HepG2 (cell line): ENCODE results near the gene PARK7. TPM values are rescaled to one million over a fixed set of nuclear protein-coding genes. Genes with fewer than 3 reads are reported as not detected.

Experiments
- AGO1 ChIP-seq: fragments of 200-400 bp; formaldehyde crosslinking; IDR thresholded peaks from 2 replicates; pipeline ENCODE4 v1.6.1; 2017; ENCODE audit warnings: mild to moderate bottlenecking, low read depth, low read length, moderate library complexity; ENCODE audit not compliant: poor library complexity, severe bottlenecking
- CHD4 ChIP-seq: fragments of 200-600 bp; sonication (generic); IDR thresholded peaks from 2 replicates; pipeline ENCODE4 v1.7.0; 2017; ENCODE audit warnings: mild to moderate bottlenecking, low read length, borderline replicate concordance
- FOXC1 ChIP-seq: sonication (generic); formaldehyde crosslinking; IDR thresholded peaks from 2 replicates; pipeline ENCODE4 v1.8.0; 2022; ENCODE audit warnings: mild to moderate bottlenecking, missing genetic modification reagents, borderline replicate concordance
- GFI1 ChIP-seq: sonication (generic); formaldehyde crosslinking; IDR thresholded peaks from 2 replicates; pipeline ENCODE4 v1.5.0; 2020; ENCODE audit warnings: missing genetic modification reagents, mild to moderate bottlenecking, borderline replicate concordance
- HNRNPH1 ChIP-seq: fragments of 200-400 bp; formaldehyde crosslinking; optimal IDR thresholded peaks from 2 replicates; pipeline ENCODE3; 2017; ENCODE audit warnings: mild to moderate bottlenecking, low read depth, low read length
- HOXA3 ChIP-seq: sonication (generic); formaldehyde crosslinking; IDR thresholded peaks from 2 replicates; pipeline ENCODE4 v1.5.0; 2020; ENCODE audit warnings: missing genetic modification reagents
- NAIF1 ChIP-seq: sonication (generic); formaldehyde crosslinking; IDR thresholded peaks from 2 replicates; pipeline ENCODE4 v1.5.0; 2020; ENCODE audit warnings: mild to moderate bottlenecking, missing genetic modification reagents, borderline replicate concordance
- NKX3-1 ChIP-seq: sonication (generic); formaldehyde crosslinking; IDR thresholded peaks from 2 replicates; pipeline ENCODE4 v1.5.0; 2020; ENCODE audit warnings: missing genetic modification reagents
- RAD51 ChIP-seq: fragments of 450-650 bp; IDR thresholded peaks from 2 replicates; pipeline ENCODE4 v1.6.1; 2016; ENCODE audit warnings: borderline replicate concordance
- RFXAP ChIP-seq: sonication (generic); formaldehyde crosslinking; IDR thresholded peaks from 2 replicates; pipeline ENCODE4 v1.4.0; 2020; ENCODE audit warnings: missing genetic modification reagents, borderline replicate concordance
- SP5 ChIP-seq: IDR thresholded peaks from 2 replicates; pipeline ENCODE4 v1.6.1; 2016; ENCODE audit warnings: low read depth, borderline replicate concordance
- TAF1 ChIP-seq: sonication (generic); formaldehyde crosslinking; IDR thresholded peaks from 2 replicates; pipeline ENCODE4 v1.4.0; 2020; ENCODE audit warnings: missing genetic modification reagents
- ZBTB38 ChIP-seq: sonication (generic); formaldehyde crosslinking; IDR thresholded peaks from 2 replicates; pipeline ENCODE4 v1.5.1; 2020; ENCODE audit warnings: mild to moderate bottlenecking, missing genetic modification reagents
- ZBTB7A ChIP-seq: sonication (generic); formaldehyde crosslinking; IDR thresholded peaks from 2 replicates; pipeline ENCODE4 v1.8.0; 2022; ENCODE audit warnings: mild to moderate bottlenecking, missing genetic modification reagents
- ZNF10 ChIP-seq: sonication (generic); formaldehyde crosslinking; IDR thresholded peaks from 2 replicates; pipeline ENCODE4 v1.4.0; 2020; ENCODE audit warnings: mild to moderate bottlenecking, low read depth, missing genetic modification reagents, borderline replicate concordance
- ZNF17 ChIP-seq: sonication (generic); formaldehyde crosslinking; IDR thresholded peaks from 2 replicates; pipeline ENCODE4 v1.5.0; 2020; ENCODE audit warnings: mild to moderate bottlenecking, missing genetic modification reagents
- ZNF205 ChIP-seq: IDR thresholded peaks from 2 replicates; pipeline ENCODE4 v1.6.1; 2018; ENCODE audit warnings: missing biosample characterization, missing genetic modification reagents
- ZNF230 ChIP-seq: sonication (generic); formaldehyde crosslinking; IDR thresholded peaks from 2 replicates; pipeline ENCODE4 v1.4.0; 2020; ENCODE audit warnings: mild to moderate bottlenecking, missing genetic modification reagents
- ZNF337 ChIP-seq: sonication (generic); formaldehyde crosslinking; IDR thresholded peaks from 2 replicates; pipeline ENCODE4 v1.5.1; 2020; ENCODE audit warnings: missing genetic modification reagents, low read depth, mild to moderate bottlenecking, borderline replicate concordance
- ZNF564 ChIP-seq: sonication (generic); formaldehyde crosslinking; IDR thresholded peaks from 2 replicates; pipeline ENCODE4 v1.8.1; 2023; ENCODE audit warnings: mild to moderate bottlenecking, missing genetic modification reagents
- ZNF605 ChIP-seq: sonication (generic); formaldehyde crosslinking; IDR thresholded peaks from 2 replicates; pipeline ENCODE4 v1.8.0; 2022; ENCODE audit warnings: mild to moderate bottlenecking, missing genetic modification reagents
- polyA plus RNA-seq, 8 experiments: library from polyadenylated mRNA; depleted of rRNA in 3 of 8; stranded (reverse) in 7 of 8; unstranded in 1 of 8; fragments of >200 nt; fragmentation: Illumina TruSeq in 4 of 8; extraction: Trizol in 4 of 8; gene quantifications; 2 replicates each; pipeline versions ENCODE4 v1.2.1 to v1.2.3, GENCODE V29; 2011 to 2016; ENCODE audit warnings: low read depth in 4 of 8, missing spikeins in 1 of 8, mixed read lengths in 1 of 8; ENCODE audit not compliant: insufficient read depth in 1 of 8
- total RNA-seq, 5 experiments: library from RNA; depleted of rRNA; stranded (reverse); fragments of >200 nt; fragmentation: Illumina TruSeq; extraction: Trizol; gene quantifications; 2 replicates each; pipeline ENCODE4 v1.2.3, GENCODE V29; 2016; ENCODE audit warnings: low read depth in 1 of 5
- TF ChIP-seq, protein P1 (sequence below): sonication (generic); formaldehyde crosslinking; conservative IDR thresholded peaks from 2 replicates; pipeline ENCODE4 v1.4.0; 2020; ENCODE audit warnings: missing genetic modification reagents
- TF ChIP-seq, protein P2 (sequence below): sonication (generic); formaldehyde crosslinking; IDR thresholded peaks from 2 replicates; pipeline ENCODE4; 2020; ENCODE audit warnings: missing genetic modification reagents, mild to moderate bottlenecking, borderline replicate concordance
- TF ChIP-seq, protein P3 (sequence below): sonication (generic); formaldehyde crosslinking; IDR thresholded peaks from 2 replicates; pipeline ENCODE4 v1.5.0; 2020; ENCODE audit warnings: missing genetic modification reagents, mild to moderate bottlenecking, borderline replicate concordance
- TF ChIP-seq, protein P4 (sequence below): sonication (generic); formaldehyde crosslinking; IDR thresholded peaks from 2 replicates; pipeline ENCODE4 v1.4.0; 2020; ENCODE audit warnings: missing genetic modification reagents, low read depth, mild to moderate bottlenecking, borderline replicate concordance

PARK7 gene
- total and polyA plus RNA-seq, 2 of the 13 experiments (the other 11 are each of a cell fraction or from before 2014, with no cell fraction given) = 212 to 296 TPM

DNA sequence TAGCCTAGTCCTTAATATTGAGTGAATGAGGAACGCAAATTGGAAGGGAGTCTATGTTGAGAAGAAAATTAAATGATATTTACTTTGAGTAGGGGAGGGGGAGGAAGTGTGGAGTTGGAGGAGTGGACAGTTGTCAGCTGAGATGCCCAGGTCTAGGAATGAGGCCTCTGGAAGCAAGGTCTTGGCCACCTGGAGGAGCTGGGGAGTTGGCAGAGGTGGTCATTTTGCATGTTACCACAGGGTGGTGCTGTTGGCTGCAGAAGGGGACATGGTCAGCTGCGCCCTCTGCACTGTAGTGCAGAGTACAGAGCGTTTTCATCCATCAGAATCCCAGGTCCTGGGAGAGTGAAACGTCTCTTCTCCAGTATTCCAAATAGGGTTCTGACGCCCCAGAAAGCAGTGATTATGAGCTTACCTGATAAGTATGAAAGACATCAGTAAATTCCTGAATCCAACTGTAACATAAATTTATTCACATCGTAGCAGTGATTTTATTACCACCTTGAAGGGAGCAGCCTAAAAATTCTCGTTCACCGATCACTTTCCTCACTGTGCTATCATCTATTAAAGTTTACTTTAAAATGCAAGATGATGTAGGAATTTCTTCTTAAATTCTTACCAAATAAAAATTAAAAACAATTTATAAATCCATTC, 13.8 kb downstream of the PARK7 start (continued):
- TF ChIP-seq, protein P1, sequence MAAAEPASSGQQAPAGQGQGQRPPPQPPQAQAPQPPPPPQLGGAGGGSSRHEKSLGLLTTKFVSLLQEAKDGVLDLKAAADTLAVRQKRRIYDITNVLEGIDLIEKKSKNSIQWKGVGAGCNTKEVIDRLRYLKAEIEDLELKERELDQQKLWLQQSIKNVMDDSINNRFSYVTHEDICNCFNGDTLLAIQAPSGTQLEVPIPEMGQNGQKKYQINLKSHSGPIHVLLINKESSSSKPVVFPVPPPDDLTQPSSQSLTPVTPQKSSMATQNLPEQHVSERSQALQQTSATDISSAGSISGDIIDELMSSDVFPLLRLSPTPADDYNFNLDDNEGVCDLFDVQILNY (CRISPR knock-in tag) = no peak
- TF ChIP-seq ZBTB38 (CRISPR knock-in tag) (peak; percentile 70; the same call in 1 of the 2 replicates), ZNF605 (no peak), HOXA3 (CRISPR knock-in tag) (peak; percentile 57), FOXC1 (CRISPR knock-in tag) (no peak), ZBTB7A (CRISPR knock-in tag) (no peak), SP5 (CRISPR knock-in tag) (no peak), CHD4 (no peak), TAF1 (CRISPR knock-in tag) (no peak), ZNF230 (CRISPR knock-in tag) (no peak), GFI1 (no peak), RFXAP (CRISPR knock-in tag) (peak; percentile 23; the same call in 1 of the 2 replicates), ZNF205 (CRISPR knock-in tag) (peak; percentile 70; the same call in 1 of the 2 replicates), ZNF337 (CRISPR knock-in tag) (no peak), ZNF10 (CRISPR knock-in tag) (no peak), HNRNPH1 (no peak), NKX3-1 (CRISPR knock-in tag) (no peak), ZNF17 (CRISPR knock-in tag) (no peak), RAD51 (no peak), ZNF564 (CRISPR knock-in tag) (no peak), NAIF1 (no peak), AGO1 (no peak)
- TF ChIP-seq, protein P2, sequence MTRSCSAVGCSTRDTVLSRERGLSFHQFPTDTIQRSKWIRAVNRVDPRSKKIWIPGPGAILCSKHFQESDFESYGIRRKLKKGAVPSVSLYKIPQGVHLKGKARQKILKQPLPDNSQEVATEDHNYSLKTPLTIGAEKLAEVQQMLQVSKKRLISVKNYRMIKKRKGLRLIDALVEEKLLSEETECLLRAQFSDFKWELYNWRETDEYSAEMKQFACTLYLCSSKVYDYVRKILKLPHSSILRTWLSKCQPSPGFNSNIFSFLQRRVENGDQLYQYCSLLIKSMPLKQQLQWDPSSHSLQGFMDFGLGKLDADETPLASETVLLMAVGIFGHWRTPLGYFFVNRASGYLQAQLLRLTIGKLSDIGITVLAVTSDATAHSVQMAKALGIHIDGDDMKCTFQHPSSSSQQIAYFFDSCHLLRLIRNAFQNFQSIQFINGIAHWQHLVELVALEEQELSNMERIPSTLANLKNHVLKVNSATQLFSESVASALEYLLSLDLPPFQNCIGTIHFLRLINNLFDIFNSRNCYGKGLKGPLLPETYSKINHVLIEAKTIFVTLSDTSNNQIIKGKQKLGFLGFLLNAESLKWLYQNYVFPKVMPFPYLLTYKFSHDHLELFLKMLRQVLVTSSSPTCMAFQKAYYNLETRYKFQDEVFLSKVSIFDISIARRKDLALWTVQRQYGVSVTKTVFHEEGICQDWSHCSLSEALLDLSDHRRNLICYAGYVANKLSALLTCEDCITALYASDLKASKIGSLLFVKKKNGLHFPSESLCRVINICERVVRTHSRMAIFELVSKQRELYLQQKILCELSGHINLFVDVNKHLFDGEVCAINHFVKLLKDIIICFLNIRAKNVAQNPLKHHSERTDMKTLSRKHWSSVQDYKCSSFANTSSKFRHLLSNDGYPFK = no peak
- TF ChIP-seq, protein P3, sequence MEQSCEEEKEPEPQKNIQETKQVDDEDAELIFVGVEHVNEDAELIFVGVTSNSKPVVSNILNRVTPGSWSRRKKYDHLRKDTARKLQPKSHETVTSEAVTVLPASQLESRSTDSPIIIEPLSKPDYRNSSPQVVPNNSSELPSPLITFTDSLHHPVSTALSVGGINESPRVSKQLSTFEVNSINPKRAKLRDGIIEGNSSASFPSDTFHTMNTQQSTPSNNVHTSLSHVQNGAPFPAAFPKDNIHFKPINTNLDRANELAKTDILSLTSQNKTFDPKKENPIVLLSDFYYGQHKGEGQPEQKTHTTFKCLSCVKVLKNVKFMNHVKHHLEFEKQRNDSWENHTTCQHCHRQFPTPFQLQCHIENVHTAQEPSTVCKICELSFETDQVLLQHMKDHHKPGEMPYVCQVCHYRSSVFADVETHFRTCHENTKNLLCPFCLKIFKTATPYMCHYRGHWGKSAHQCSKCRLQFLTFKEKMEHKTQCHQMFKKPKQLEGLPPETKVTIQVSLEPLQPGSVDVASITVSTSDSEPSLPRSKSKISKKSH (CRISPR knock-in tag) = no peak
- TF ChIP-seq, protein P4, sequence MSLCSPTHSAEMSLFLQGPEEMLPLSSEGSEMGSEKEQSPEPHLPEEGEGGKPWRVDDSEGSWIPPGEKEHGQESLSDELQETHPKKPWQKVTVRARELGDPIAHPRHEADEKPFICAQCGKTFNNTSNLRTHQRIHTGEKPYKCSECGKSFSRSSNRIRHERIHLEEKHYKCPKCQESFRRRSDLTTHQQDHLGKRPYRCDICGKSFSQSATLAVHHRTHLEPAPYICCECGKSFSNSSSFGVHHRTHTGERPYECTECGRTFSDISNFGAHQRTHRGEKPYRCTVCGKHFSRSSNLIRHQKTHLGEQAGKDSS = no peak
